Astrocyte of the hippocampus (primary cell): Measurements from ENCODE around the gene MTMR12.
A peak's percentile ranks its signal among the peaks of the same experiment; 100 is the strongest.

ENCODE experiments used
- DNase-seq: peaks from one replicate; pipeline ENCODE4 v3.0.0; 2011; ENCODE audit warnings: low read depth, low spot score

MTMR12 gene

DNA sequence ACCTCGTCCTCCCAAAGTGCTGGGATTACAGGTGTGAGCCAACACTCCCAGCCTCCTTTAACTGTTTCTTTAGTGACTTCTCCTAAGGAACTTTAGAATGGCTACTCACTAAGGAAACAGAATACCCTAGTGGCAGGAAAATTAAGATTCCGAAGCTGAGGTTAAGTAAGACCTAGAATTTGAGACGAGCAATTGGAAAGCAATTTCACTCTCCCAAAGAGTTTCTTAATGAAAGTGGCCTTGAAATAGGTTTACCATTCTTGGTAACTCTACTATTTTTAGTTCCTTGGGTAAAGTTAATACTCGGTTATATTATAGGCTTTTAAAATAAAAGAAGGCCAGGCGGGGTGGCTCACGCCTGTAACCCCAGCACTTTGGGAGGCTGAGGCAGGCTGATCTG, 115.7 kb downstream of the MTMR12 start:
- no peak for DNase-seq

DNA sequence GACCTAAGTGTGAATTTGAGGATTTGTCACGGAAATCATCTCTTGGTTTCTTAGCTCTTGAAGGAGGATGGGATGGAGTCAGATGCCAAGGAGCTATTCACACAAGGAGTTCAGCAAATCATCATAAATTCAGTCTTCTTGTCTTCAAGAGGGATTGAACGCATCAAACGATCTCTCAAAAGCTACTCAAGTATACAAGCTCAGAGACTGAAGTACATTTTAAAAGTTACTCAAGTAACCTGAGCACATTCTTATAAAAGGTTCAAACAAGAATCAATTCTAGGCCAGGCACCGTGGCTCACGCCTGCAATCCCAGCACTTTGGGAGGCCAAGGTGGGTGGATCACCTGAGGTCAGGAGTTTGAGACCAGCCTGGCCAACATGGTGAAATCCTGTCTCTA, 117.5 kb downstream of the MTMR12 start:
- no peak for DNase-seq

DNA sequence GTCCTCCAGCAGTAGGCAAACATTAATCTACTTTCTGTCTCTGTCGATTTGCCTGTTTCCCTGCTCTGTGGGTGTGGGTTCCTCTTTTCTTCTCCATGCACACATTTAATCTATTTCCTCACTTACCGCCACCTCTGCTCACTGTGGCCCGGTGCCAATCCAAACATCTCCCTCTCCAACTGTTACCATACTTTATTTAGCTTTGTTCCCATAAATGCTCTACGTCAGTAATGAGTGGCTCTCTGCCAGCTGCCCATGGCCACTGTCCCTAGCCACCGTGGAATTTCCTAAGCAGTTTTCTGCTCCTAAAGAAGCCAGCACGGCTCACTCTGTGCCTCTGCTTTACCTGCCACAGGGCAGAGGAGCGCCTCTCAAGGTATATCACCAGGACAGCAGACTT, 119.1 kb downstream of the MTMR12 start:
- peak; percentile 95 for DNase-seq

DNA sequence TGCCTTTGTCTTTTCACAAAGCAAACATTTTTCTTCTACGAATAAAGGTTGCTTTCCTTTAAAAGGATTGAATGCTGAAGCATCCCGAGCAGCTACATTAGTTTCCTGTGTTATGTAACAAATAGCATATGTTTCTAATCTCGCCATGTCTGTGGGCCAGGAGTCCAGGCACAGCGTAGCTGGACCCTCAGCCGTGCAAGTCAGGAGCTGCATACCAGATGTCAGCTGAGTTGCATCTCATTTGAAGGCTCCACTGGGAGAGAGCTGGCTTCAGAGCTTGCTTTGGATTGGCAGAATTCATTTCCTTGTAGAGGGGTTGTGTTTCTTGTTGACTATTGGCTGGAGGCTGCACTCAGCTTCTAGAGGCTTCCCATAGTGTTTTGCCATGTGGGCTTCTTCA, 122.6 kb downstream of the MTMR12 start:
- DNase-seq = no peak

DNA sequence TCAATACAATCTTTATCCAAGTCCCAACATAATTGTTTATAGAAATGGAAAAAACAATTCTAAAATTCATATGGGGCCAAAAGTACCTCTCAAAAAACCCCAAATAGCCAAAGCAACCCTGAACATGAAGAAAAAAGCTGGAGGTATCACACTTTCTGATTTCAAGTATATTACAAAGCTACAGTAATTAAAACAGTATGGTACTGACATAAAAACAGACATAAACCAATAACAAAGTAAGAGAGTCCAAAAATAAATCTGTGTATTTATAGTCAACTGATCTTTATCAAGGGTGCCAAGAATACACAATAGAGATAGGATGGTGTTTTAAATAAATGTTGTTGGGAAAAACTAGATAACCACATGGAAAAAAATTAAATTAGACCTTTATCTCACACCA, 125.1 kb downstream of the MTMR12 start:
- DNase-seq = no peak

DNA sequence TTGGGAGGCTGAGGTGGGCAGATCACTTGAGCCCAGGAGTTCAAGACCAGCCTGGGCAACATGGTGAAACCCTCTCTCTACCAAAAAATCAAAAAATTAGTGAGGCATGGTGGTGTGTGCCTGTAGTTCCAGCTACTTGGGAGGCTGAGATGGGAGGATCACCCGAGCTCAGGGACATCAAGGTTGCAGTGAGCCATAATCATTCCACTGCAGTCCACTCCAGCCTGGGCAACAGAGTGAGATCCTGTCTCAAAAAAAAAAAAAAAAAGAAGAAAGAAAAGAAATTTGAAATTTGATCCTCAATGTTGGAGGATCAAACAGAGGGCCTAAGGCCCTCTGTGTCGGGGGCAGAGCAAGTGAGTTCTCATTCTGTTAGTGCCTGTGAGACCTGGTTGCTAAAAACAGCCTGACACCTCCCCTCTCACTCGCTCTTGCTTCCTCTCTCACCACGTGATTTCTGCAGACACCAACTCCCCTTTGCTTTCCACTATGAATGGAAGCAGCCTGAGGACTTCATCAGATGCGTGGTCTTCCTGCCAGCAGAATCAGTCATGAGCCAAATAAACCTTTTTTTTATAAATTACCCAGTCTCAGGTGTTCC, 130.2 kb downstream of the MTMR12 start:
- no peak for DNase-seq
